K562 (cell line): Measurements from ENCODE around the gene VPS26A. TPM values are rescaled to one million over a fixed set of nuclear protein-coding genes. Genes with fewer than 3 reads are reported as not detected.
A peak's percentile ranks its signal among the peaks of the same experiment; 100 is the strongest.

ENCODE experiments used
- ATF7 ChIP-seq: fragments of 450-650 bp; IDR thresholded peaks from 2 replicates; pipeline ENCODE4 v1.7.1; 2014; ENCODE audit warnings: mild to moderate bottlenecking, moderate library complexity
- CREB3 ChIP-seq: fragments of 450-650 bp; conservative IDR thresholded peaks from 2 replicates; pipeline ENCODE4 v1.6.1; 2016; ENCODE audit warnings: missing genetic modification characterization, low read depth, mild to moderate bottlenecking, missing compliant biosample characterization, moderate library complexity
- CREB3L1 ChIP-seq: fragments of 450-650 bp; IDR thresholded peaks from 2 replicates; pipeline ENCODE4 v1.6.1; 2014; ENCODE audit warnings: low read depth, mild to moderate bottlenecking, moderate library complexity, borderline replicate concordance
- EP300 ChIP-seq: IDR thresholded peaks from 2 replicates; pipeline ENCODE4 v1.6.1; 2012; ENCODE audit warnings: low read length, improper control_type of control experiment
- FOXM1 ChIP-seq, 2 experiments: fragments of 450-650 bp in 1 of 2; sonication (generic) in 1 of 2; formaldehyde crosslinking in 1 of 2; IDR thresholded peaks; 2 replicates each; pipeline versions ENCODE4 v1.6.1 to v1.9.0; 2017 to 2022; ENCODE audit warnings: low read depth in 2 of 2, mild to moderate bottlenecking in 2 of 2, missing genetic modification reagents in 1 of 2, moderate library complexity in 1 of 2
- GTF2F1 ChIP-seq: IDR thresholded peaks from 2 replicates; pipeline ENCODE4 v1.6.1; 2011; ENCODE audit warnings: low read depth, low read length, improper control_type of control experiment
- KLF1 ChIP-seq: fragments of 450-650 bp; IDR thresholded peaks from 2 replicates; pipeline ENCODE4 v1.6.1; 2016; ENCODE audit warnings: missing genetic modification characterization, missing compliant biosample characterization
- POLR3G ChIP-seq: IDR thresholded peaks from 2 replicates; pipeline ENCODE4 v1.6.1; 2011; ENCODE audit not compliant: insufficient read length, insufficient replicate concordance; ENCODE audit errors: extremely low read depth
- RERE ChIP-seq: sonication (generic); formaldehyde crosslinking; IDR thresholded peaks from 2 replicates; pipeline ENCODE4 v1.8.0; 2023; ENCODE audit warnings: missing genetic modification reagents, mild to moderate bottlenecking, borderline replicate concordance
- SMAD1 ChIP-seq: fragments of 150-350 bp; IDR thresholded peaks from 2 replicates; pipeline ENCODE4 v1.6.1; 2014; ENCODE audit warnings: low read length, low read depth; ENCODE audit not compliant: partially characterized antibody
- TBL1XR1 ChIP-seq, 2 experiments: IDR thresholded peaks; 2 replicates each; pipeline ENCODE4 v1.6.1; 2012; ENCODE audit warnings: improper control_type of control experiment in 2 of 2, low read length in 2 of 2, mild to moderate bottlenecking in 1 of 2
- XRCC3 ChIP-seq: fragments of 450-650 bp; IDR thresholded peaks from 2 replicates; pipeline ENCODE4 v1.6.1; 2017; ENCODE audit warnings: mild to moderate bottlenecking, moderate library complexity
- ZBED1 ChIP-seq: IDR thresholded peaks from 2 replicates; pipeline ENCODE4 v1.6.1; 2014
- ZNF224 ChIP-seq: sonication (generic); formaldehyde crosslinking; IDR thresholded peaks from 2 replicates; pipeline ENCODE4 v1.8.0; 2022; ENCODE audit warnings: mild to moderate bottlenecking, missing genetic modification reagents
- ZNF436 ChIP-seq: fragments of 250-450, 450-650 bp; sonication (Bioruptor Pico); formaldehyde crosslinking; IDR thresholded peaks from 2 replicates; pipeline ENCODE4 v1.7.0; 2020; ENCODE audit warnings: mild to moderate bottlenecking
- ZNF445 ChIP-seq: fragments of 250-450 bp; sonication (Bioruptor Pico); IDR thresholded peaks from 2 replicates; pipeline ENCODE4 v1.4.0; 2020; ENCODE audit warnings: low read depth, mild to moderate bottlenecking, moderate library complexity
- ZNF589 ChIP-seq: fragments of 200-800 bp; sonication (Bioruptor generic); IDR thresholded peaks from 2 replicates; pipeline ENCODE4 v1.6.1; 2016; ENCODE audit warnings: low read depth, missing genetic modification characterization, missing compliant biosample characterization
- ZNF699 ChIP-seq: fragments of 250-450 bp; sonication (Bioruptor Pico); IDR thresholded peaks from 2 replicates; pipeline ENCODE4 v1.8.0; 2021; ENCODE audit warnings: mild to moderate bottlenecking, moderate library complexity; ENCODE audit not compliant: insufficient replicate concordance
- ZNF778 ChIP-seq: fragments of 450-650 bp; formaldehyde crosslinking; IDR thresholded peaks from 2 replicates; pipeline ENCODE4 v1.4.0; 2020; ENCODE audit warnings: mild to moderate bottlenecking, moderate library complexity
- polyA plus RNA-seq, 8 experiments: library from polyadenylated mRNA; depleted of rRNA in 4 of 8; stranded (reverse) in 5 of 8; unstranded in 3 of 8; fragments of >200 nt; fragmentation: Nextera tagmentation in 2 of 8; fragmentation: Illumina TruSeq in 1 of 8; extraction: Ambion mirVana in 2 of 8; extraction: Trizol in 1 of 8; gene quantifications; 2 replicates each; pipeline versions ENCODE4 v1.2.1 to v1.2.3, GENCODE V29; 2011 to 2014; ENCODE audit warnings: inconsistent platforms in 1 of 8, missing spikeins in 1 of 8
- total RNA-seq, 7 experiments: library from RNA; depleted of rRNA in 6 of 7; stranded (reverse); fragments of >200 nt in 6 of 7; fragmentation: Illumina TruSeq in 2 of 7; extraction: Trizol in 2 of 7; gene quantifications; 2 replicates each; pipeline versions ENCODE4 v1.2.1 to v1.2.3, GENCODE V29; 2011 to 2021; ENCODE audit warnings: low replicate concordance in 1 of 7
- TF ChIP-seq, protein P1 (sequence below): fragments of 450-650 bp; formaldehyde crosslinking; IDR thresholded peaks from 2 replicates; pipeline ENCODE4 v1.4.0; 2022; ENCODE audit warnings: mild to moderate bottlenecking, moderate library complexity

VPS26A gene
- total and polyA plus RNA-seq, 9 of the 15 experiments (the other 6 are each of a cell fraction or from before 2014, with no cell fraction given), result 47.1 to 137 (median 69.3) TPM

- TF ChIP-seq FOXM1 (IDR thresholded peaks at IDR 0.05; ENCODE audit: low read depth) (no peak), FOXM1 (CRISPR knock-in tag; IDR thresholded peaks at IDR 0.05; ENCODE audit: low read depth) (no peak), ZNF589 (no peak), ZNF699 (CRISPR knock-in tag) (no peak), ZNF436 (CRISPR knock-in tag) (no peak), EP300 (peak; percentile 71), XRCC3 (no peak), TBL1XR1 (IDR thresholded peaks at IDR 0.05; ENCODE audit: low read length in 2 of 2) (peak in 1 of 2 experiments; percentile 78; a peak in 1 of 4 replicates), ZNF224 (CRISPR knock-in tag) (no peak), CREB3L1 (no peak), ATF7 (peak; percentile 87), ZNF778 (CRISPR knock-in tag) (no peak), CREB3 (tag) (no peak), SMAD1 (no peak), ZNF445 (CRISPR knock-in tag) (no peak), RERE (CRISPR knock-in tag) (no peak), POLR3G (no peak), ZBED1 (no peak), KLF1 (tag) (no peak), GTF2F1 (no peak)
- TF ChIP-seq, protein P1, sequence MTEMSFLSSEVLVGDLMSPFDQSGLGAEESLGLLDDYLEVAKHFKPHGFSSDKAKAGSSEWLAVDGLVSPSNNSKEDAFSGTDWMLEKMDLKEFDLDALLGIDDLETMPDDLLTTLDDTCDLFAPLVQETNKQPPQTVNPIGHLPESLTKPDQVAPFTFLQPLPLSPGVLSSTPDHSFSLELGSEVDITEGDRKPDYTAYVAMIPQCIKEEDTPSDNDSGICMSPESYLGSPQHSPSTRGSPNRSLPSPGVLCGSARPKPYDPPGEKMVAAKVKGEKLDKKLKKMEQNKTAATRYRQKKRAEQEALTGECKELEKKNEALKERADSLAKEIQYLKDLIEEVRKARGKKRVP (CRISPR knock-in tag), result peak; percentile 29; the same call in 1 of the 2 replicates
Measured at GRCh38 chr10:69088801-69089501, 35.0 kb upstream of the VPS26A start (continued).
